CD4-positive, CD25-positive, alpha-beta regulatory T cell (primary cell): ENCODE results near the gene FAM20C. TPM values are rescaled to one million over a fixed set of nuclear protein-coding genes. Genes with fewer than 3 reads are reported as not detected.

ENCODE experiments used
- ATAC-seq, 2 donors: fragments of 150-1000 bp; cut with Tn5 transposase; one replicate each; pipeline ENCODE4 v1.10.0; 2021; ENCODE audit warnings: low read depth in 2 of 2, moderate number of reproducible peaks in 2 of 2, moderate library complexity in 1 of 2
- DNase-seq, 3 donors: peaks; one replicate each; pipeline versions ENCODE4 v3.0.0 to v3.0.0-alpha.2; 2012 to 2022; ENCODE audit warnings: mixed read lengths in 1 of 3
- H3K27ac ChIP-seq: one replicate; pipeline ENCODE4 v1.7.0; 2013; ENCODE audit warnings: mild to moderate bottlenecking, low read length; ENCODE audit not compliant: insufficient read depth, poor library complexity, severe bottlenecking
- H3K27me3 ChIP-seq: one replicate; pipeline ENCODE4 v1.7.0; 2013; ENCODE audit warnings: low read length; ENCODE audit not compliant: control insufficient read depth, insufficient read depth
- H3K36me3 ChIP-seq: one replicate; pipeline ENCODE4 v1.7.0; 2013; ENCODE audit warnings: mild to moderate bottlenecking, low read length, moderate library complexity; ENCODE audit not compliant: control insufficient read depth, insufficient read depth
- H3K4me1 ChIP-seq: 2 replicates; pipeline ENCODE4 v1.7.0; 2013; ENCODE audit warnings: mild to moderate bottlenecking, low read length; ENCODE audit not compliant: insufficient read depth, control insufficient read depth, poor library complexity, severe bottlenecking
- H3K4me3 ChIP-seq: one replicate; pipeline ENCODE4 v1.7.0; 2013; ENCODE audit warnings: low read depth, mild to moderate bottlenecking, low read length, moderate library complexity
- H3K9me3 ChIP-seq, 2 experiments: 1 replicate in 1 of 2; 2 replicates in 1 of 2; pipeline ENCODE4 v1.7.0; 2013; ENCODE audit warnings: low read length in 2 of 2, mild to moderate bottlenecking in 1 of 2, moderate library complexity in 1 of 2; ENCODE audit not compliant: control insufficient read depth in 2 of 2
- H3K27ac Mint-ChIP-seq, 3 donors: one replicate each; pipeline ENCODE4 v1.8.0; 2020 to 2022; ENCODE audit warnings: mild to moderate bottlenecking in 3 of 3, mixed read lengths in 3 of 3, moderate library complexity in 2 of 3
- H3K27me3 Mint-ChIP-seq: one replicate; pipeline ENCODE4 v1.8.0; 2022; ENCODE audit warnings: mild to moderate bottlenecking, mixed read lengths
- H3K36me3 Mint-ChIP-seq: one replicate; pipeline ENCODE4 v1.8.0; 2020; ENCODE audit warnings: mixed read lengths
- H3K4me1 Mint-ChIP-seq, 4 donors: one replicate each; pipeline ENCODE4 v1.8.0; 2020 to 2022; ENCODE audit warnings: mixed read lengths in 4 of 4, mild to moderate bottlenecking in 1 of 4
- H3K4me3 Mint-ChIP-seq, 4 donors: one replicate each; pipeline ENCODE4 v1.8.0; 2020 to 2022; ENCODE audit warnings: mild to moderate bottlenecking in 4 of 4, mixed read lengths in 4 of 4, moderate library complexity in 3 of 4
- H3K9me3 Mint-ChIP-seq, 7 donors: one replicate each; pipeline ENCODE4 v1.8.0; 2020 to 2022; ENCODE audit warnings: mixed read lengths in 7 of 7, mild to moderate bottlenecking in 3 of 7, moderate library complexity in 2 of 7
- polyA plus RNA-seq, 4 donors: library from polyadenylated mRNA; unstranded; fragments of 300-500 nt; fragmentation: Illumina TruSeq; gene quantifications; one replicate each; pipeline ENCODE4 v1.2.3, GENCODE V29; 2021
- total RNA-seq: library from RNA; stranded (reverse); gene quantifications from one replicate; pipeline ENCODE4 v1.2.3, GENCODE V29; 2022

The FAM20C gene
- total and polyA plus RNA-seq, 5 donors from 2014 or later, result not detected

DNA sequence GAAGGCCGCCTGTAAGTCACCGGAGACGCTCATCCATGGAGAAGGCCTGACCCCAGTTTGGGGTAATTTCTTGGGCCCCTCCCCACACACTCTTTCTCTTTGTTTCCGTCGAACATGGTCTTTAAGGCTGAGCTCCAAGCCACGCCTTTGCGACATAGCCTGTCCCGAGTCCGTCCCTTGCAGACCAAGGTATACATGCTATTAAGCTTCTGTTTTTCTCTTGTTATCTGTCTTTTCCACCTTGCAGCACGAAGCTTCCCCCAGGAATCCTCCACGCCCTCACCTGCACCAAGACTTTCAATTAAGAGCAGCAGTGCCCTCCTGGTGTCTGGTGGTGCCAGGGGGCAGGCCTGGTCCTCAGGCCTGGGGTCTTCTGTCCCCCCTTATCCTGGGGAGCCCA, 4.2 kb upstream of the FAM20C start:
- H3K27me3 Mint-ChIP-seq, result peaks cover 12% of the 10 kb centered on the region
- peak overlapping the region in 1 of 4 donors; percentile 70 for H3K4me3 Mint-ChIP-seq
- H3K4me1 ChIP-seq, result no peaks in the 10 kb centered on the region
- ATAC-seq (no peak), DNase-seq (no peak)
- peaks cover 0 to 2% (median 0%) of the 10 kb centered on the region in 7 donors for H3K9me3 Mint-ChIP-seq
- H3K9me3 ChIP-seq, result no peaks in the 10 kb centered on the region
- peaks cover 0 to 2% (median 0%) of the 10 kb centered on the region in 4 donors for H3K4me1 Mint-ChIP-seq
- H3K36me3 ChIP-seq, result no peaks in the 10 kb centered on the region
- H3K4me3 ChIP-seq, result no peak overlapping the region
- no peak overlapping the region for H3K27ac Mint-ChIP-seq
- H3K27ac ChIP-seq, result no peak overlapping the region
- peaks cover 3% of the 10 kb centered on the region for H3K27me3 ChIP-seq
- H3K36me3 Mint-ChIP-seq, result no peaks in the 10 kb centered on the region

DNA sequence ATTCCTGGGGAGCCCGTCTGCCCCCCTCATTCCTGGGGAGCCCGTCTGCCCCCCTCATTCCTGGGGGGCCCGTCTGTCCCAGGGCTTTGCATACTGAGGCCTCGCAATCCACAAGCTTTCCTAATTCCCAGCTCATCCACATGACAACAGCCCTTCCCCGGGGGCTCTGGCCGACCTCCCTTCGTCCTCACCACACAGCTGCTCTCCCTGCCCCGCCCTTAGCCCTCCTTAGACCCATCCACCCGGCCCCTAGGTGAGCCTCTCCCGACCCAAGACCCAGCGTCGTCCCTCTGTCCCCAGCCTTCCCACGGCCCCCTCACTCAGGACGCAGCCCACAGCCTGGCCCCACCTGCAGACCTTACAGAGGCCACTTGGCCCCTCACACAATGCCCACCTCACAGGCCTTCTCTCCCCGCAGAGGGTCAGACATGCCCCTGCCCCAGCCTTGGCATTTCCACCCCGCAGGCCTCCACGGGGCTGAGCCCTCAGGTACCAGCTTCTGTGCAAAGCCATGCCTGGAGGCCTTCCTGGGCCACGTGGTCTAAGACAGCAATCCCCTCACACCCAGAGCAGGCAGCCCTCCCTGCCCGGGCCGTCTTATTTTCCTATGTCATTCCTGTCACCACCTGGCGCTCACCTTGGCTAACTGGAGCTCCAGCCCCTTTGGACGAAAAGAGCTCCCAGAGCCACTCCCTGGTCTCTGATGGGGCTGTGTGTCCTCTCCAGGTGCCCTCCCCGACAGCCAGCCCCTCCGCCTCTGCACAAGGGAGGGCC, 3.5 kb upstream of the FAM20C start:
- no peaks in the 10 kb centered on the region for H3K36me3 ChIP-seq
- H3K9me3 Mint-ChIP-seq, result peaks cover 0 to 2% (median 0%) of the 10 kb centered on the region in 7 donors
- peaks cover 3% of the 10 kb centered on the region for H3K27me3 ChIP-seq
- no peak overlapping the region for H3K4me3 ChIP-seq
- H3K9me3 ChIP-seq, result no peaks in the 10 kb centered on the region
- no peak overlapping the region for H3K27ac ChIP-seq
- H3K4me1 Mint-ChIP-seq, result peaks cover 0 to 2% (median 0%) of the 10 kb centered on the region in 4 donors
- ATAC-seq (no peak), DNase-seq (no peak)
- H3K27ac Mint-ChIP-seq, result no peak overlapping the region
- H3K4me1 ChIP-seq, result no peaks in the 10 kb centered on the region
- H3K4me3 Mint-ChIP-seq, result peak overlapping the region in 1 of 4 donors; percentile 45
- H3K36me3 Mint-ChIP-seq, result no peaks in the 10 kb centered on the region
- H3K27me3 Mint-ChIP-seq, result peaks cover 13% of the 10 kb centered on the region

DNA sequence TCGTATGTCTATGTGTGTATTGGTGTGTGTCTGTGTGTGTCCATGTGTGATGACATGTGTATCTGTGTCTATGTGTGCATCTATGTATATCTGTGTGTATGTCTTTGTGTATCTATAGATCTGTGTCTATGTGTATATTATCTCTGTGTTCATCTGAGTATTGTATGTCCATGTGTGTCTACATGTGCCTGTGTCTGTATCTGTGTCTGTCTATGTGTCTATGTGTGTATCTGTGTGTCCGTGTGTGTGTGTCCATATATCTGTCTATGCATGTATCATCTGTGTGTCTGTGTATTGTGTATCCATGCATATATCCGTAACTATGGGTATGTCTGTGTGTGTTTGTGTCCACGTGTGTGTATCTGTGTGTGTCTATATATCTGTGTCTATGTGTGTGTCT, 2.7 kb upstream of the FAM20C start:
- Mint-ChIP-seq H3K9me3 (peaks cover 0 to 2% (median 0%) of the 10 kb centered on the region in 7 donors), H3K4me3 (no peak overlapping the region), H3K4me1 (peaks cover 0 to 2% (median 0%) of the 10 kb centered on the region in 4 donors), H3K27me3 (peaks cover 21% of the 10 kb centered on the region), H3K27ac (peak overlapping the region in 1 of 3 donors; percentile 3), H3K36me3 (no peaks in the 10 kb centered on the region)
- Histone ChIP-seq H3K4me3 (no peak overlapping the region), H3K4me1 (no peaks in the 10 kb centered on the region), H3K36me3 (no peaks in the 10 kb centered on the region), H3K9me3 (no peaks in the 10 kb centered on the region), H3K27me3 (peaks cover 3% of the 10 kb centered on the region), H3K27ac (no peak overlapping the region)
- no peak for DNase-seq
- ATAC-seq, result no peak

DNA sequence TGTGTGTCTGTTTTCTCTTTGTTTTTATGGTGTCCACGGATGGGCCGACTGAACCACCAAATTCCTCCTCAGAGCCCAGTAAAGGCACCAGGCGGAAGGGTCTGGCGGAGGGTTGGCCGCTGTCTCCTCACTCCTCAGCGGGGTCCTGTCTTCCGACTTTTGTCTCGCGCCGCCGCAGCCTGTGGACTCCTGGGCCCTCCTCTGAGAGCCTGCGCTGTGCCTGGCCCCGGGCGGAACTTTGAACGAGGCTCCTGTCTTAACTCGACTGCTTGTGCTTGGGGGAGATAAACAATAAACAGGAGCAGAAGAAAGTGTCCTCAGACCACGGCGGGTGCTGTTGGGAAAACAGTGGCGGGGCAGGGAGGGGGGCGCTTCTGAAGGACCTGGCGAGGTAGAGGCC, 2.2 kb upstream of the FAM20C start:
- Mint-ChIP-seq H3K27me3 (peaks cover 25% of the 10 kb centered on the region), H3K4me3 (no peak overlapping the region), H3K9me3 (peaks cover 0 to 2% (median 0%) of the 10 kb centered on the region in 7 donors), H3K36me3 (no peaks in the 10 kb centered on the region), H3K27ac (no peak overlapping the region), H3K4me1 (peaks cover 0 to 2% (median 0%) of the 10 kb centered on the region in 4 donors)
- H3K27ac ChIP-seq, result no peak overlapping the region
- H3K9me3 ChIP-seq, result no peaks in the 10 kb centered on the region
- DNase-seq (no peak), ATAC-seq (no peak)
- H3K4me1 ChIP-seq, result no peaks in the 10 kb centered on the region
- H3K27me3 ChIP-seq, result peaks cover 3% of the 10 kb centered on the region
- no peak overlapping the region for H3K4me3 ChIP-seq
- H3K36me3 ChIP-seq, result no peaks in the 10 kb centered on the region

DNA sequence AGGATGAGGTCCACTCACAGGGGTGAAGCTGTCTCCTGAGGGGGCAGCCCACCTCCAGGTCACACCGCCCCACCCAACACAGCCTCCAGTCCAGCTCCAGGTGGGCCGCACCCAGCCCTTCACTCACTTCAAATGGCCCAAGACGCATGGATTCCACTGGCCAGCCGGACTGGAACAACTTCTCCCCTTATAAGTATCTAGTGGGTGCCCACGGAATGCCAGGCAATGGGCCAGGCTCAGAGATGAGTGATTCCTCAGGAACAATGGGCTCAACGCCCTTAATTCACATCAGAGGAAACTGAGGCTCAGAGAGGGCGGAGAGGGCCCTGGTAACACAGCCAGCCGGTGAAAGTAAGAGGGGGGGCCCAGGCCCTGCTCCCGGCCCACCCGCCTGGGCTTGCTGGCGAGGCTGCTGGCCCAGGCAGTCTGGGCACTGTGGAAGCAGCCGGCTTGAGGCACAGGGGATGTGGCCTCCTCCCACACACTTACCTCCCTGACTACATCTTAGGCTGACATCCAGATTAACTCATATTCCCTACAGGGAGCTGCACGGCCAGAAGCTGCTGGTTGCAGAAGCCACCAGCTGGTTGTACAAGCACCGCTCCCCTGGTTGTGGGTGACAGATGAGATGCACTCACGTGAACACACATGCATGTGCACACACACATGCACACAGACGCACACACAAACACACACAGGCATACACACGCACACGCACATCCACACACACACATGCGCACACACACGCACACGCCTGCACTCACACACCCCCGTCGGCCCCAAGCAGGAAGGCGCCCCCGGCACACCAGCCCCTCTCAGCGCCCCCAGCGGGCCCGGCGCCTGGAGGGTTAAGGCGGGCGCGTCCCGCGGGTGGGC, 1.0 kb upstream of the FAM20C start:
- Histone ChIP-seq H3K9me3 (no peaks in the 10 kb centered on the region), H3K36me3 (no peaks in the 10 kb centered on the region), H3K27me3 (peaks cover 3% of the 10 kb centered on the region), H3K27ac (no peak overlapping the region), H3K4me1 (no peaks in the 10 kb centered on the region), H3K4me3 (no peak overlapping the region)
- Mint-ChIP-seq H3K27me3 (peaks cover 31% of the 10 kb centered on the region), H3K9me3 (peaks cover 0 to 2% (median 0%) of the 10 kb centered on the region in 7 donors), H3K4me3 (peak overlapping the region in 3 of 4 donors; percentile 74 to 82 (median 79)), H3K36me3 (no peaks in the 10 kb centered on the region), H3K27ac (no peak overlapping the region), H3K4me1 (peaks cover 0 to 2% (median 0%) of the 10 kb centered on the region in 4 donors)
- ATAC-seq (no peak), DNase-seq (no peak)

DNA sequence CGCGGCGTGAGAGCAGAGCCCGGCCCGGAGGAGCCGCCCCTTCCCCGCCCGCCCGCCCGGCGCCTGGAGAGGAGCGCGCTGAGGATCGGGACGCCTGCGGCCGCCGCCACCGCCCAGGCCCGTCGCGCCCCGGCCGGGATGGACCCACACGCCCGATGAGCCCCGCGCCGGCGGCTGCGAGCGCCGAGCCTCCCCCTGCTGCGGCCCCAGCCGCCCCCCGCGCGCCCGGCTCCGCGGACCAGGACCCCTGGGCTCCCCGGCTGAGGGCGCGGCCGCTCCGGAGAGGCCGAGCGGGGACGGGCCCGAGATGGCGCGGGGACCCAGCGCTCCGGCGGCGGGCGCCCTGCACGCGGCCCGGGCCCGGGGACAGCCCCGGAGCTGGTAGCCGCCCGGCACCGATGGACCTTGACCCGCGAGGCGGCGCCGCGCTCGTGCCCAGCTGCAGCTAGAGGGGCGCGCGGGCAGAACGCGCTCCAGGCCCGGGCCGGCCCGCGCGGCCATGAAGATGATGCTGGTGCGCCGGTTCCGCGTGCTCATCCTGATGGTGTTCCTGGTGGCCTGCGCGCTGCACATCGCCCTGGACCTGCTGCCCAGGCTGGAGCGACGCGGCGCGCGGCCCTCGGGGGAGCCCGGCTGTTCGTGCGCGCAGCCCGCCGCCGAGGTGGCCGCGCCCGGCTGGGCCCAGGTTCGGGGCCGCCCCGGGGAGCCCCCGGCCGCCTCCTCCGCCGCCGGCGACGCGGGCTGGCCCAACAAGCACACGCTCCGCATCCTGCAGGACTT, 520 bp downstream of the FAM20C start:
- Mint-ChIP-seq H3K36me3 (no peaks in the 10 kb centered on the region), H3K27ac (no peak overlapping the region), H3K4me1 (peaks cover 0 to 2% (median 0%) of the 10 kb centered on the region in 4 donors), H3K27me3 (peaks cover 31% of the 10 kb centered on the region), H3K9me3 (peaks cover 0 to 2% (median 0%) of the 10 kb centered on the region in 7 donors), H3K4me3 (no peak overlapping the region)
- H3K4me1 ChIP-seq, result no peaks in the 10 kb centered on the region
- H3K9me3 ChIP-seq, result no peaks in the 10 kb centered on the region
- no peak overlapping the region for H3K27ac ChIP-seq
- DNase-seq (no peak), ATAC-seq (peak in 1 of 2 donors; percentile 4)
- peaks cover 3% of the 10 kb centered on the region for H3K27me3 ChIP-seq
- H3K4me3 ChIP-seq, result no peak overlapping the region
- no peaks in the 10 kb centered on the region for H3K36me3 ChIP-seq

DNA sequence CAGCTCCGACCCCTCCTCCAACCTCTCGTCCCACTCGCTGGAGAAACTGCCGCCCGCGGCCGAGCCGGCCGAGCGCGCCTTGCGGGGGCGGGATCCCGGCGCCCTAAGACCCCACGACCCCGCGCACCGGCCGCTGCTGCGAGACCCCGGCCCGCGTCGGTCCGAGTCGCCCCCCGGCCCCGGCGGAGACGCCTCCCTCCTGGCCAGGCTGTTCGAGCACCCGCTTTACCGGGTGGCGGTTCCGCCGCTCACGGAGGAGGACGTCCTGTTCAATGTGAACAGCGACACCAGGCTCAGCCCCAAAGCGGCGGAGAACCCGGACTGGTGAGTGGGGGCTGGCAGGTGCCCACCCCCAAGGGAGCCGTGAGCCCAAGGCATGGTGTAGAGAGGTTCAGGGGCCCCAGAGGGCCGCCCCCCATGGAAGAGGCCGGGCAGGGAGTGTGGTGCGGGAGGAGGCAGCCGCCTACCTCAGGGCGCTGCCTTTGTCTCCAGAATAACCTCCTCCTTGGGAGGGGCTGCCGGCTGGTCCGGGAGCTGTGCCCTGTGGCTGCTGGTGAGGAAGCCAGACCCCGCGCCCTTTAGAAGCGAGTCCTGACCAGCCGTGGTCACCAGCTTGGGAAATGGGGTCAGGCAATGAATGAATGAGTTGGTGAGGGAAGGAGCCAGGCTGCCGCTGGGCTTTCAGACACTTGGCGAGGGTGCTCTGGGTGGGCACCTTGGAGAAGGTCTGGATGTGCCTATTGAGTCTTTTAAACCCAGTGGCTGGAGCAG, 1.3 kb downstream of the FAM20C start:
- Mint-ChIP-seq H3K27me3 (peaks cover 31% of the 10 kb centered on the region), H3K4me1 (peaks cover 0 to 2% (median 0%) of the 10 kb centered on the region in 4 donors), H3K27ac (no peak overlapping the region), H3K9me3 (peaks cover 0 to 2% (median 0%) of the 10 kb centered on the region in 7 donors), H3K36me3 (no peaks in the 10 kb centered on the region), H3K4me3 (peak overlapping the region in 1 of 4 donors; percentile 56)
- Histone ChIP-seq H3K9me3 (no peaks in the 10 kb centered on the region), H3K36me3 (no peaks in the 10 kb centered on the region), H3K27me3 (peaks cover 3% of the 10 kb centered on the region), H3K4me1 (no peaks in the 10 kb centered on the region), H3K27ac (no peak overlapping the region), H3K4me3 (no peak overlapping the region)
- DNase-seq (no peak), ATAC-seq (no peak)
